Retinal pigment epithelial cell (primary cell): ENCODE measurements around the gene MICU1.

ENCODE experiments used
- DNase-seq: peaks from one replicate; pipeline ENCODE4 v3.0.0-alpha.2; 2010; ENCODE audit warnings: low read depth
- H3K4me3 ChIP-seq: 2 replicates; pipeline ENCODE4 v1.5.1; 2011; ENCODE audit warnings: mild to moderate bottlenecking, low read length, control low read depth, moderate library complexity
- CTCF ChIP-seq: conservative IDR thresholded peaks from 2 replicates; pipeline ENCODE4 v1.5.1; 2011; ENCODE audit warnings: low read depth, low read length, control low read depth, inconsistent platforms

Gene MICU1

GRCh38 chr10:72490951-72491350, 134.9 kb downstream of the MICU1 start:
- no peak overlapping the region for H3K4me3 ChIP-seq
- DNase-seq = no peak
- TF ChIP-seq CTCF = no peak

GRCh38 chr10:72487521-72487920, 138.4 kb downstream of the MICU1 start:
- no peak overlapping the region for H3K4me3 ChIP-seq
- no peak for TF ChIP-seq CTCF
- DNase-seq = no peak

- no peak for TF ChIP-seq CTCF
- DNase-seq = no peak
- no peak overlapping the region for H3K4me3 ChIP-seq
These were observed 138.8 kb downstream of the MICU1 start for GRCh38 chr10:72487116-72487515.

- TF ChIP-seq CTCF = no peak
- DNase-seq = no peak
- H3K4me3 ChIP-seq = no peak overlapping the region
These were observed 140.2 kb downstream of the MICU1 start for GRCh38 chr10:72485701-72486100.

- H3K4me3 ChIP-seq = no peak overlapping the region
- TF ChIP-seq CTCF = no peak
- DNase-seq = no peak
These were observed 141.4 kb downstream of the MICU1 start for GRCh38 chr10:72484521-72484920.

GRCh38 chr10:72483471-72483870, 142.4 kb downstream of the MICU1 start:
- no peak overlapping the region for H3K4me3 ChIP-seq
- no peak for TF ChIP-seq CTCF
- no peak for DNase-seq

- no peak for DNase-seq
- H3K4me3 ChIP-seq = no peak overlapping the region
- TF ChIP-seq CTCF = no peak
These were observed 145.0 kb downstream of the MICU1 start for GRCh38 chr10:72480861-72481260.
